Neural cell (in vitro differentiated cells): Measurements from ENCODE around the gene CISD3. TPM values are rescaled to one million over a fixed set of nuclear protein-coding genes. Genes with fewer than 3 reads are reported as not detected.

Experiments
- H2AFZ ChIP-seq: fragments of 200-600, 300-800 bp; sonication (generic), shearing (Covaris generic); 2 replicates; pipeline ENCODE4 v1.6.0; 2014; ENCODE audit warnings: low read depth, mild to moderate bottlenecking, antibody characterized with exemption, low read length, moderate library complexity
- H3F3A ChIP-seq: fragments of 200-600 bp; shearing (Covaris generic); 2 replicates; pipeline ENCODE4 v1.6.1; 2016; ENCODE audit warnings: mild to moderate bottlenecking, moderate library complexity, mixed read lengths, antibody characterized with exemption, low read length; ENCODE audit not compliant: insufficient read depth, poor library complexity, severe bottlenecking
- H3K27ac ChIP-seq: fragments of 200-600, 300-800 bp; sonication (generic), shearing (Covaris generic); 2 replicates; pipeline ENCODE4 v1.5.1; 2014; ENCODE audit warnings: mild to moderate bottlenecking, low read length, moderate library complexity
- H3K27me3 ChIP-seq: fragments of 300-800, 200-600 bp; sonication (generic), shearing (Covaris generic); 2 replicates; pipeline ENCODE4 v1.6.0; 2014; ENCODE audit warnings: mild to moderate bottlenecking, low read depth, low read length, moderate library complexity; ENCODE audit not compliant: insufficient read depth
- H3K36me3 ChIP-seq: fragments of 300-800, 200-600 bp; sonication (generic), shearing (Covaris generic); 2 replicates; pipeline ENCODE4 v1.5.1; 2014; ENCODE audit warnings: mild to moderate bottlenecking, antibody characterized with exemption, low read length, moderate library complexity; ENCODE audit not compliant: insufficient read depth
- H3K4me2 ChIP-seq: fragments of 300-800, 200-600 bp; sonication (generic), shearing (Covaris generic); 2 replicates; pipeline ENCODE4 v1.6.0; 2014; ENCODE audit warnings: mild to moderate bottlenecking, low read length
- H3K4me3 ChIP-seq: fragments of 300-800, 200-600 bp; sonication (generic), shearing (Covaris generic); 2 replicates; pipeline ENCODE4 v1.5.1; 2014; ENCODE audit warnings: mild to moderate bottlenecking, low read length, moderate library complexity
- H3K79me2 ChIP-seq: fragments of 200-600 bp; shearing (Covaris generic); replicated peaks from 2 replicates; pipeline ENCODE4 v1.6.0; 2014; ENCODE audit warnings: mild to moderate bottlenecking, low read length, moderate library complexity; ENCODE audit not compliant: insufficient read depth
- H3K9ac ChIP-seq: fragments of 300-800, 200-600 bp; sonication (generic), shearing (Covaris generic); 2 replicates; pipeline ENCODE4 v1.6.1; 2016; ENCODE audit warnings: mild to moderate bottlenecking, low read length, mixed read lengths
- H3K9me2 ChIP-seq: fragments of 200-600 bp; shearing (Covaris generic); 2 replicates; pipeline ENCODE4 v1.6.1; 2016; ENCODE audit warnings: mild to moderate bottlenecking, low read length, mixed read lengths; ENCODE audit not compliant: insufficient read depth
- H3K9me3 ChIP-seq: fragments of 200-600, 300-800 bp; sonication (generic), shearing (Covaris generic); 2 replicates; pipeline ENCODE4 v1.6.1; 2016; ENCODE audit warnings: mild to moderate bottlenecking, mixed run types, low read length, moderate library complexity, mixed read lengths
- H4K20me1 ChIP-seq: fragments of 200-600 bp; shearing (Covaris generic); 2 replicates; pipeline ENCODE4 v1.6.1; 2016; ENCODE audit warnings: mild to moderate bottlenecking, mixed run types; ENCODE audit not compliant: insufficient read depth
- CTCF ChIP-seq: fragments of 450-650 bp; IDR thresholded peaks from 2 replicates; pipeline ENCODE4 v1.5.1; 2014; ENCODE audit warnings: antibody characterized with exemption, mild to moderate bottlenecking, moderate library complexity; ENCODE audit not compliant: poor library complexity, severe bottlenecking
- EP300 ChIP-seq: fragments of 450-650 bp; conservative IDR thresholded peaks from 2 replicates; pipeline ENCODE4 v1.6.1; 2014; ENCODE audit warnings: antibody characterized with exemption, mild to moderate bottlenecking, moderate library complexity; ENCODE audit not compliant: poor library complexity, severe bottlenecking
- EZH2 ChIP-seq: fragments of 200-600, 300-800 bp; shearing (Covaris generic), sonication (generic); IDR thresholded peaks from 2 replicates; pipeline ENCODE4 v1.6.1; 2014; ENCODE audit warnings: antibody characterized with exemption, low read length, borderline replicate concordance, mild to moderate bottlenecking; ENCODE audit not compliant: insufficient read depth, poor library complexity, severe bottlenecking
- MXI1 ChIP-seq: fragments of 450-650 bp; conservative IDR thresholded peaks from 2 replicates; pipeline ENCODE4 v1.6.1; 2014; ENCODE audit warnings: antibody characterized with exemption, mild to moderate bottlenecking; ENCODE audit not compliant: poor library complexity, severe bottlenecking
- POLR2AphosphoS5 ChIP-seq: IDR thresholded peaks from 2 replicates; pipeline ENCODE4 v1.6.1; 2012
- RAD21 ChIP-seq: fragments of 450-650 bp; conservative IDR thresholded peaks from 2 replicates; pipeline ENCODE4 v1.6.1; 2014; ENCODE audit warnings: antibody characterized with exemption, mild to moderate bottlenecking, moderate library complexity
- REST ChIP-seq: IDR thresholded peaks from 2 replicates; pipeline ENCODE4 v1.6.1; 2012; ENCODE audit warnings: borderline replicate concordance
- SMC3 ChIP-seq: fragments of 450-650 bp; conservative IDR thresholded peaks from 2 replicates; pipeline ENCODE4 v1.6.1; 2014; ENCODE audit warnings: antibody characterized with exemption, mild to moderate bottlenecking, moderate library complexity; ENCODE audit not compliant: poor library complexity
- TAF1 ChIP-seq: IDR thresholded peaks from 2 replicates; pipeline ENCODE4 v1.6.1; 2012; ENCODE audit warnings: low read depth
- polyA plus RNA-seq: library from polyadenylated mRNA; depleted of rRNA; stranded (reverse); fragments of >200 nt; gene quantifications from 2 replicates; pipeline ENCODE4 v1.2.3, GENCODE V29; 2014

CISD3 gene
- polyA plus RNA-seq, 1 donor from 2014 or later, result 1.2 TPM

GRCh38 chr17:38732376-38733281, 2.5 kb downstream of the CISD3 start:
- Histone ChIP-seq H3K27me3 (no peaks in the 10 kb centered on the region), H3F3A (no peaks in the 10 kb centered on the region), H3K4me3 (no peak overlapping the region), H3K79me2 (no peaks in the 10 kb centered on the region), H3K27ac (no peak overlapping the region), H4K20me1 (no peaks in the 10 kb centered on the region), H3K9ac (no peak overlapping the region), H3K36me3 (no peaks in the 10 kb centered on the region), H3K9me2 (no peaks in the 10 kb centered on the region), H2AFZ (no peak overlapping the region), H3K9me3 (no peaks in the 10 kb centered on the region), H3K4me2 (no peak overlapping the region)
- TF ChIP-seq TAF1, result no peak
- no peak for TF ChIP-seq EZH2
- TF ChIP-seq SMC3, result no peak

- no peak overlapping the region for H3K4me2 ChIP-seq
- no peaks in the 10 kb centered on the region for H3K27me3 ChIP-seq
- no peaks in the 10 kb centered on the region for H3K79me2 ChIP-seq
- no peak overlapping the region for H2AFZ ChIP-seq
- H3K27ac ChIP-seq, result no peak overlapping the region
- H3K9me3 ChIP-seq, result no peaks in the 10 kb centered on the region
- no peaks in the 10 kb centered on the region for H3K36me3 ChIP-seq
- H3K9me2 ChIP-seq, result no peaks in the 10 kb centered on the region
- H3K9ac ChIP-seq, result no peak overlapping the region
- no peaks in the 10 kb centered on the region for H4K20me1 ChIP-seq
- H3K4me3 ChIP-seq, result no peak overlapping the region
- no peaks in the 10 kb centered on the region for H3F3A ChIP-seq
- TF ChIP-seq EP300 (no peak), MXI1 (no peak), SMC3 (no peak), REST (no peak), TAF1 (no peak), RAD21 (no peak), CTCF (peak; percentile 42), POLR2AphosphoS5 (no peak)
Observed at GRCh38 chr17:38733282-38733981, 3.3 kb downstream of the CISD3 start.
